A549 (cell line): ENCODE results near the gene GPC1. TPM values are rescaled to one million over a fixed set of nuclear protein-coding genes. Genes with fewer than 3 reads are reported as not detected.

Experiments
- ATAC-seq, 2 experiments: fragments of 200-7000 bp in 1 of 2; fragments of >200 bp in 1 of 2; cut with Nextera tagmentation in 1 of 2; cut with Tn5 transposase in 1 of 2; 3 replicates each; pipeline versions ENCODE4 v1.8.0 to v1.9.1; 2018 to 2020; ENCODE audit warnings: mild to moderate bottlenecking in 1 of 2, moderate library complexity in 1 of 2
- CTCF ChIA-PET: fragments of 300-600 bp; sonication (Branson Sonifier 250); formaldehyde crosslinking; extraction: SDS; loops from one replicate; lab custom pipeline; 2021; ENCODE audit warnings: antibody characterized with exemption, inconsistent platforms; lab: Yijun Ruan, JAX
- POLR2A ChIA-PET: fragments of 350-600 bp; formaldehyde crosslinking; extraction: SDS; loops from one replicate; lab custom pipeline; 2021; ENCODE audit warnings: antibody characterized with exemption, inconsistent platforms; lab: Yijun Ruan, JAX
- DNase-seq, 2 experiments: peaks; one replicate each; pipeline versions ENCODE4 v3.0.0 to v3.0.0-alpha.2; 2011 to 2016; ENCODE audit warnings: low read depth in 1 of 2, low spot score in 1 of 2
- FAIRE-seq: peaks from 2 replicates; lab custom pipeline; 2011; peaks lifted over from hg19 to GRCh38; lab: Jason Lieb, UNC
- H3K27ac ChIP-seq, 2 experiments: fragments of >200 bp; sonication (Bioruptor Twin); formaldehyde crosslinking; 3 replicates each; pipeline ENCODE4 v1.5.1; 2016 to 2017
- H3K4me1 ChIP-seq: fragments of >200 bp; sonication (Bioruptor Twin); formaldehyde crosslinking; 3 replicates; pipeline ENCODE4 v1.6.1; 2016
- H3K4me2 ChIP-seq: fragments of >200 bp; sonication (Bioruptor Twin); formaldehyde crosslinking; 3 replicates; pipeline ENCODE4 v1.6.1; 2016
- H3K4me3 ChIP-seq: fragments of >200 bp; sonication (Bioruptor Twin); formaldehyde crosslinking; 3 replicates; pipeline ENCODE4 v1.5.1; 2016
- H3K9me3 ChIP-seq: fragments of >200 bp; sonication (Bioruptor Twin); formaldehyde crosslinking; 3 replicates; pipeline ENCODE4 v1.6.1; 2016
- ATOH8 ChIP-seq: fragments of 250-450 bp; sonication (Bioruptor Pico); IDR thresholded peaks from 2 replicates; pipeline ENCODE4 v1.5.0; 2020; ENCODE audit warnings: low read depth, mild to moderate bottlenecking, moderate library complexity
- BCL3 ChIP-seq: fragments of >200 bp; sonication (Bioruptor Twin); formaldehyde crosslinking; IDR thresholded peaks from 3 replicates; pipeline ENCODE4 v1.6.1; 2016
- CHD2 ChIP-seq: fragments of 150-350 bp; IDR thresholded peaks from 2 replicates; pipeline ENCODE4 v1.6.1; 2014; ENCODE audit warnings: low read length; ENCODE audit not compliant: partially characterized antibody
- CHD4 ChIP-seq: fragments of 200-600 bp; sonication (generic); IDR thresholded peaks from 2 replicates; pipeline ENCODE4 v1.6.1; 2016; ENCODE audit warnings: antibody characterized with exemption, mild to moderate bottlenecking, borderline replicate concordance
- E2F6 ChIP-seq: IDR thresholded peaks from 2 replicates; pipeline ENCODE4 v1.6.1; 2012; ENCODE audit warnings: low read depth, borderline replicate concordance
- EHF ChIP-seq: fragments of 250-450 bp; sonication (Bioruptor Pico); IDR thresholded peaks from 2 replicates; pipeline ENCODE4 v1.5.0; 2020; ENCODE audit warnings: mild to moderate bottlenecking
- ESRRA ChIP-seq: fragments of 150-350 bp; IDR thresholded peaks from 2 replicates; pipeline ENCODE4 v1.6.1; 2014; ENCODE audit warnings: mild to moderate bottlenecking, low read length, borderline replicate concordance
- FOSB ChIP-seq: fragments of 250-450 bp; sonication (Bioruptor Pico); IDR thresholded peaks from 2 replicates; pipeline ENCODE4 v1.5.0; 2020; ENCODE audit warnings: mild to moderate bottlenecking, moderate library complexity
- HDAC2 ChIP-seq: fragments of 200-600 bp; sonication (generic); IDR thresholded peaks from 2 replicates; pipeline ENCODE4 v1.6.1; 2016
- HOXA7 ChIP-seq: fragments of 250-450 bp; sonication (Bioruptor Pico); IDR thresholded peaks from 2 replicates; pipeline ENCODE4 v1.5.0; 2020; ENCODE audit warnings: mild to moderate bottlenecking, moderate library complexity
- HOXB13 ChIP-seq: fragments of 250-450 bp; sonication (Bioruptor Pico); IDR thresholded peaks from 2 replicates; pipeline ENCODE4 v1.5.0; 2020; ENCODE audit warnings: low read depth, mild to moderate bottlenecking, moderate library complexity
- HOXB5 ChIP-seq: fragments of 250-450 bp; sonication (Bioruptor Pico); IDR thresholded peaks from 2 replicates; pipeline ENCODE4 v1.5.0; 2020; ENCODE audit warnings: mild to moderate bottlenecking, moderate library complexity
- JUN ChIP-seq, 2 experiments: fragments of >200 bp; sonication (Bioruptor Twin); formaldehyde crosslinking; IDR thresholded peaks; 2 replicates in 1 of 2; 3 replicates in 1 of 2; pipeline ENCODE4 v1.6.1; 2016 to 2017
- KDM5A ChIP-seq: fragments of 200-600 bp; sonication (generic); IDR thresholded peaks from 2 replicates; pipeline ENCODE4 v1.6.1; 2016; ENCODE audit warnings: antibody characterized with exemption, mild to moderate bottlenecking
- MAX ChIP-seq: IDR thresholded peaks from 2 replicates; pipeline ENCODE4 v1.6.1; 2012
- MYC ChIP-seq: IDR thresholded peaks from 2 replicates; pipeline ENCODE4 v1.6.1; 2012; ENCODE audit warnings: mild to moderate bottlenecking, inconsistent platforms, low read length, improper control_type of control experiment, borderline replicate concordance
- NFE2L2 ChIP-seq: fragments of 150-350 bp; conservative IDR thresholded peaks from 2 replicates; pipeline ENCODE4 v1.6.1; 2014; ENCODE audit warnings: low read length
- POLR2AphosphoS2 ChIP-seq: conservative IDR thresholded peaks from 2 replicates; pipeline ENCODE4 v1.6.1; 2012; ENCODE audit warnings: low read length, improper control_type of control experiment, inconsistent platforms
- RAD21 ChIP-seq, 2 experiments: fragments of >200 bp in 1 of 2; sonication (Bioruptor Twin) in 1 of 2; formaldehyde crosslinking in 1 of 2; IDR thresholded peaks in 1 of 2; conservative IDR thresholded peaks in 1 of 2; 2 replicates in 1 of 2; 3 replicates in 1 of 2; pipeline ENCODE4 v1.6.1; 2012 to 2018; ENCODE audit warnings: inconsistent platforms in 1 of 2
- RCOR1 ChIP-seq: fragments of 150-350 bp; IDR thresholded peaks from 2 replicates; pipeline ENCODE4 v1.6.1; 2014; ENCODE audit warnings: antibody characterized with exemption, low read length, low read depth
- SREBF2 ChIP-seq: fragments of 450-650 bp; IDR thresholded peaks from 2 replicates; pipeline ENCODE4 v1.6.1; 2014; ENCODE audit warnings: mild to moderate bottlenecking, moderate library complexity
- TFCP2L1 ChIP-seq: fragments of 250-450 bp; sonication (Bioruptor Pico); IDR thresholded peaks from 2 replicates; pipeline ENCODE4 v1.5.0; 2021; ENCODE audit warnings: mild to moderate bottlenecking
- ZC3H11A ChIP-seq: fragments of 450-650 bp; IDR thresholded peaks from 2 replicates; pipeline ENCODE4 v1.6.1; 2014; ENCODE audit warnings: antibody characterized with exemption, mild to moderate bottlenecking
- ZSCAN20 ChIP-seq: fragments of 250-450 bp; sonication (Bioruptor Pico); IDR thresholded peaks from 2 replicates; pipeline ENCODE4 v1.8.0; 2022; ENCODE audit warnings: mild to moderate bottlenecking, moderate library complexity
- WGBS: methylation state at CpG from one replicate; pipeline ENCODE4 v1.1.6; 2017; ENCODE audit errors: missing lambda C conversion rate; 5-methylcytosine and 5-hydroxymethylcytosine counted together
- polyA plus RNA-seq, 4 experiments: library from polyadenylated mRNA; depleted of rRNA in 3 of 4; stranded (reverse); fragments of >200 nt; fragmentation: RNase III in 1 of 4; extraction: RNeasy Plus Mini Kit Qiagen cat#74134 plus additional on column Dnase treatment in 1 of 4; gene quantifications; 2 replicates in 3 of 4; 3 replicates in 1 of 4; pipeline ENCODE4 v1.2.3, GENCODE V29; 2011 to 2017

The GPC1 gene
- polyA plus RNA-seq, 2 of the 4 experiments (the other 2 are of a cell fraction), result 19.8 to 97.7 TPM

- TF ChIP-seq E2F6 (no peak), CHD2 (no peak), ESRRA (no peak), TFCP2L1 (CRISPR knock-in tag) (no peak)
- TF ChIP-seq, all 56 proteins: peak for 0
- H3K4me1 ChIP-seq, result peaks cover 42% of the 10 kb centered on the region
- H3K4me2 ChIP-seq, result no peak overlapping the region
- 94% methylated on average over 9 of the region's 17 CpGs for WGBS
- FAIRE-seq, result no peak
- H3K9me3 ChIP-seq, result no peaks in the 10 kb centered on the region
- H3K27ac ChIP-seq, result peak overlapping the region in 1 of 2 experiments; percentile 62; a peak in 3 of 6 replicates
- no peak for DNase-seq
- ChIA-PET POLR2A (no interaction called here), CTCF (interaction anchor here (0.9 to 5.7 kb wide), 3 partner anchors 8 to 298 kb away, joined by 3 to 116 read pairs (median 3); no protein-coding TSS in a partner anchor)
- no peak for ATAC-seq
- H3K4me3 ChIP-seq, result no peak overlapping the region
Observed at GRCh38 chr2:240441993-240442411, 6.5 kb downstream of the GPC1 start.

GRCh38 chr2:240442891-240443715 is 7.6 kb downstream of the GPC1 start:
- peak overlapping the region; percentile 48 to 78; a peak in 4 of 6 replicates for H3K27ac ChIP-seq
- ChIA-PET CTCF (interaction anchor here (0.9 to 5.7 kb wide), 4 partner anchors 9 to 299 kb away, joined by 3 to 116 read pairs (median 4); no protein-coding TSS in a partner anchor), POLR2A (no interaction called here)
- FAIRE-seq, result no peak
- H3K9me3 ChIP-seq, result no peaks in the 10 kb centered on the region
- H3K4me3 ChIP-seq, result no peak overlapping the region
- peak overlapping the region; percentile 59 for H3K4me2 ChIP-seq
- ATAC-seq, result no peak
- no peak for DNase-seq
- no peak for TF ChIP-seq BCL3
- 0 out of 2 replicates have a peak, but pooled peaks have one; percentile 12 for TF ChIP-seq POLR2AphosphoS2
- H3K4me1 ChIP-seq, result peaks cover 33% of the 10 kb centered on the region
- 86% methylated on average over 9 of the region's 25 CpGs for WGBS

- 60% methylated on average over 6 of the region's 17 CpGs for WGBS
- ATAC-seq (peak; percentile 6 to 19; a peak in 3 of 6 replicates), DNase-seq (no peak), FAIRE-seq (no peak)
- H3K27ac ChIP-seq, result peak overlapping the region; percentile 48 to 78; a peak in 4 of 6 replicates
- no peak overlapping the region for H3K4me3 ChIP-seq
- no peaks in the 10 kb centered on the region for H3K9me3 ChIP-seq
- H3K4me2 ChIP-seq, result peak overlapping the region; percentile 59
- H3K4me1 ChIP-seq, result peaks cover 31% of the 10 kb centered on the region
- CTCF ChIA-PET, result interaction anchor here (1.1 kb wide), 1 partner anchor 212 kb away, joined by 6 read pairs; no protein-coding TSS in a partner anchor
- POLR2A ChIA-PET, result no interaction called here
- no peak for TF ChIP-seq ZC3H11A
- no peak for TF ChIP-seq CHD4
- TF ChIP-seq HDAC2, result no peak
- TF ChIP-seq ATOH8 (CRISPR knock-in tag), result no peak
- TF ChIP-seq MAX, result no peak
- TF ChIP-seq KDM5A, result no peak
- TF ChIP-seq HOXA7 (CRISPR knock-in tag), result no peak
- no peak for TF ChIP-seq HOXB5 (CRISPR knock-in tag)
- no peak for TF ChIP-seq SREBF2
- TF ChIP-seq MYC, result no peak
- no peak for TF ChIP-seq EHF (CRISPR knock-in tag)
- TF ChIP-seq JUN (IDR thresholded peaks at IDR 0.05), result no peak
- no peak for TF ChIP-seq HOXB13 (CRISPR knock-in tag)
- no peak for TF ChIP-seq FOSB (CRISPR knock-in tag)
- TF ChIP-seq NFE2L2, result no peak
- TF ChIP-seq RAD21 (conservative IDR thresholded peaks at IDR 0.05 in 1 of 2, IDR thresholded peaks at IDR 0.05 in 1 of 2), result no peak
- TF ChIP-seq ZSCAN20 (CRISPR knock-in tag), result no peak
- no peak for TF ChIP-seq POLR2AphosphoS2
- no peak for TF ChIP-seq RCOR1
Observed at GRCh38 chr2:240443891-240444301, 8.4 kb downstream of the GPC1 start.
